Stimulated activated CD4-positive, alpha-beta T cell treated with anti-CD3 and anti-CD28 coated beads, Interleukin-15, amount 100 ng/mL, for 1 hour (primary cell): ENCODE data around the gene CEP19.
"Not testable (repeated sequence)": the region's sequence is repeated elsewhere in the genome, so short reads cannot be mapped to it uniquely, and the experiment has no call there.

ENCODE experiments used
- DNase-seq, 2 donors: peaks; one replicate each; pipeline ENCODE4 v3.0.0-alpha.2; 2020; ENCODE audit warnings: low read depth in 1 of 2, low spot score in 1 of 2

CEP19 gene, protein sequence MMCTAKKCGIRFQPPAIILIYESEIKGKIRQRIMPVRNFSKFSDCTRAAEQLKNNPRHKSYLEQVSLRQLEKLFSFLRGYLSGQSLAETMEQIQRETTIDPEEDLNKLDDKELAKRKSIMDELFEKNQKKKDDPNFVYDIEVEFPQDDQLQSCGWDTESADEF

DNA sequence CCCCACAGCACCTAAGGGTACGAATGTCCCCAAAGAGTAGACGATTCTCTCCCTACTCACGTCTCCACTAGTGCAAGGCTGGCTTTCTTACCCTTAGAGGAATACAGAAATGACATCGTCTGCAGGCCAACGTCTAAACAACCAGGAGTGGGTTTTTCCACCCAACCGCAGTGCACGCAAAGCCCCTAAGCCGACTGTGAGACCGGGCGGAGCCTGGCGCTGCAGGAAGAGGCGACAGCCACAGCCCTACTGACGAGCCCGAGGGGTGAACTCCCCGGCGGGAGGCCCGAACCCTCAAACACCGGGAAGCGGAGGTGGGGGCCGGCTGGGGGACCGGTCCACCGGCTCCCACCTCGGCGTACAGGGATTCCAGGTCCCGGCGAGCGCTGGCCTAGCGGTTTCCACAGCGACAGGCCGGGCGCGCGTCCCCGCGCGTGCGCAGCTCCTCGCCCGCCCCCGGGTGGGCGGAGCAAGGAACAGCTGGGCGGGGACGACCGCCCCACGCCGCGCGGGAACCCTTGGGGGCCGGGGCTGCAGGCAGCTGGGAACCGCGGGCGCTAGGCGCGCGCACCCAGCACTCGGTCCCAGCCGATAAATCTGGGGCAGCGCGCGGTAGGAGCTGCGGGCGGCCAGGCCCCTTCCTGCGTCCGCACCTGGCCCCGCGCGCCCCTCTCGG lies at the start of gene CEP19, which contains the start of gene PIGX:
CEP19 (minus strand) TSS at position 413 of the 676 bp plus-strand sequence. CDS start 3,593 bp downstream, outside the sequence.
PIGX (plus strand) TSS at position 540 of the 676 bp plus-strand sequence.
- DNase-seq, result peak; percentile 81 to 85

DNA sequence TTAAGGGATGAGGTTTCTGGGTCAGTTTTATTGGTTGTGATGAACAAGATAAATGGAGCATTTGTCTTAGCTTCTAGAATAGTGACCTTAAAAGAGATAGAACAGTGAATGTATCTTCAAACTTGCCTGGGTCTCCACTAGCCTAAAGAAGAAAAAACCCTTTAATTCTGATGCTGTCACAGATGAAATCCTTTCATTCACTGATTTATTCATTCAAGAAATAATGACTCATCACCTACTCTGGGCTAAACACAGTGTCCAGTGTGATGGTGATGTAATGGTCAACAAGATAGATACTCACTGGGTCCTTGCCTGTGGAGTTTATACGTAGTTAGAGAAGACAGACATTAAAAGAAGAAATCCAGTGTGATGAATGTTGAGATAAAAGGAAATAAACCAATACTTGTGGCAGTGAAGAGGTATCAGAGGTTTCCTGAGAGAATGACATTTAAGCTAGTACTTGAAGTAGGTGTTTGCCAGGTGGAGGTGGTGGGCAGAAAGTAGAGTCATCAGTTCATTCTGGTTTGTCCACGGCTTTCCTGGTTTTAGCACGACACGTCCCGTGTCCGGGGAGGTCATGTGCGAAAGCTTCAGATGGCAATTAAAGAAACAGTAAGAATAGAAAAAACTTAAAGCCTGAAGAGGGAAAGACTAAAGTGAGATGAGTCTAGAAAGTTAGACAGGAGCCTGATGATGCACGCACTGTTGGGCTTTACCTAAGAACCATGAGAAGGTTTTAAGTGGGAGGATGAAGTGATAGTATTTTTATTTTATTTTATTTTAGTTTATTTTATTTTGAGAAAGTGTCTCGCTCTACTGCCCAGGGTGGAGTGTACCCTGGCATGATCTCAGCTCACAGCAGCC lies 46.1 kb upstream of the CEP19 start:
- no peak for DNase-seq

DNA sequence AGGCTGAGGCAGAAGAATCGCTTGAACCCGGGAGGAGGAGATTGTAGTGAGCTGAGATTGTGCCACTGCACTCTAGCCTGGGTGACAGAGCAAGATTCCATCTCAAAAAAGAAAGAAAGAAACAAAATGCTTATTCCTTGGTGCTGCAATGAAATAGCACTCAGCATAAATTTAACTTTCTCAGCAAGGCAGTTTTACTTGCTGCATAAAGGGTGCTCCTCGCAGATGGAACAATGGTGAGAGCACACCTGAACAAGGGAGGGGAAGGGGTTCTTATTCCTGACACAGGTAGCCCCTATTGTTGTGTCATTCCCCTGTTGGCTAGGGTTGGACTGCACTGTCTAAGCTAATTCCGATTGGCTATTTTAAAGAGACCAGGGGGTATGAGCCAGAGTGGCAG lies 44.7 kb upstream of the CEP19 start:
- no peak for DNase-seq

DNA sequence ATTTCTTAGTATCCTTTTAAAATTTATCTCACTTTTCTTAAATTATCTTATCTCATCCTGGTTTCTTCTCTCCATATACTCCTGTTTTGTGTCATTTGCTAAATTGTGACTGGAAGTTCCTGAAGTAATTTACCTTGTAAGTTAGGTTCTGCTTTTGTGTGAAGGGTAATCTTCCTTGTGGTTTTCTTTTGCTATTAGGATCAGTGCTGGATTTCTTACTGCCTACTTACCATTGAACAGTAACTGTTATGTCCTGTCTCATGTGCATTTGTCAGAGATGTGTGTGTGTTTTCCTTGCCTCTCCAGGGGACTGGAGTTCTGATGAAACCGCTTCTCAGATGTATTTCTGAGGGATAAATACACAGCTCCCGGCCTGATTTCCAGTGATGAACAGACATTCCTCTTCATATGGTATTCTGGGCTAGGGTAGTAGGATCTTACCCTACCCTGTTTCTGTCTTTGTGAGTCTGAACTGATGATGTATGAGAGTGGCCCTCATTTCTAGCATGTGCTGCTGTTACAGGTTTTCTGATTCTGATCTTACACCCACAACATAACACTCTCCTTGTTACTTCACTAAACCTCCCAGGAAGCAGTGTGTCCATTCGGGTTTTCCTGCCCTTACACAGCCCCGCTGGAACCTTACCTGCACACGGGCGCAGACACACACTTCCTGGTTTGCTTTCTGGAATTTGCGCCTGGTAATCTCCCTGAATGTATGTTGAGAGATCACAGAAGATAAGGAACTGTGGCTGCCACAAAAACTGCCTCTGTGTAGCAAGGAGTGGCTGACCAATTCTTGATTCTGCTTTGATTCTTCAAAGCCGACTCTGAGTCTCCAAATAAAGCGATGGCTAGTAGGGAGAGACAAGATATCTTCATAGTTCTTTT lies 42.3 kb upstream of the CEP19 start:
- no peak for DNase-seq

DNA sequence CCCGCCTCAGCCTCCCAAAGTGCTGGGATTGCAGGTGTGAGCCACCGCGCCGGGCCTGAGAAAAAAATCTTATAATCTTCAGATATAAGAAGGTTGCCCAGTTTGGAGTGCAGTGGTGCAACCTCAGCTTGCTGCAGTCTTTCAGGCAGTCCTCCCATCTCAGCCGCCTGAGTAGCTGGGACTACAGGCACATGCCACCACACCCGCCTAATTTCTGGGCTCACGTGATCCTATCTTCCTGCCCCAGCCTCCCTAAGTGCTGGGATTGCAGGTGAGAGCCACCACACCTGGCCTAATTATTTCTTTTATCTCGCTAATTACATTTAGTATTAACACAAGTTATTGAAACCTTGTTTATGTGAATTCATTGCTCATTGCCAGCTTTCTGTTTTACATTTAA lies 41.2 kb upstream of the CEP19 start:
- DNase-seq, result no peak

DNA sequence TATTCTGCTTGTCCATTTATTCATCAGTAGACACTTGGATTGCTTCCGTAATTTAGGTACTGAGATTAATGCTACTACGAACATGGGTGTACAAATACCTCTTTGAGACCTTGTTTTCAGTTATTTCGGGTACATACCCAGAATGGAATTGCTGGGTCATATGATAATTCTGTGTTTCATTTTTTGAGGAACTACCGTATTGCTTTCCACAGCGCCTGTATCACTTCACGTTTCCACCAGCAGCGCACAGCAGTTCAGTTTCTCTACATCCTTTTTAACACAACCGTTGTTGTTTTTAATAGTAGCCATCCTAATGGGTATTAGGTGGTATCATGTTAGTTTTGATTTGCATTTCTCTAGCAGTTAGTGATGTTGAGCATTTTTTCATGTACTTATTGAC lies 37.1 kb upstream of the CEP19 start:
- no peak for DNase-seq

DNA sequence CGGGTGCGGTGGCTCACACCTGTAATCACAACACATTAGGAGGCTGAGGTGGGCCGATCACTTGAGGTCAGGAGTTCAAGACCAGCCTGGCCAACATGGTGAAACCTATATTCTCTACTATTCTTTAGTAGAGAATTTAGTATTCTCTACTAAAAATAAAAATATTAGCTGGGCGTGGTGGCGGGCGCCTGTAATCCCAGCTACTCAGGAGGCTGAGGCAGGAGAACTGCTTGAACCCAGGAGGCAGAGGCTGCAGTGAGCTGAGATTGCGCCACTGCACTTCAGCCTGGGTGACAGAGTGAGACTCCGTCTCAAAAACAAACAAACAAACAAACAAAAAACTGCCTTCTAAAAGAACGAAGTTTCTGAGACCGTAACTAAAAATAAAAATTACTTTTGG lies 31.5 kb upstream of the CEP19 start:
- not testable (repeated sequence) for DNase-seq

DNA sequence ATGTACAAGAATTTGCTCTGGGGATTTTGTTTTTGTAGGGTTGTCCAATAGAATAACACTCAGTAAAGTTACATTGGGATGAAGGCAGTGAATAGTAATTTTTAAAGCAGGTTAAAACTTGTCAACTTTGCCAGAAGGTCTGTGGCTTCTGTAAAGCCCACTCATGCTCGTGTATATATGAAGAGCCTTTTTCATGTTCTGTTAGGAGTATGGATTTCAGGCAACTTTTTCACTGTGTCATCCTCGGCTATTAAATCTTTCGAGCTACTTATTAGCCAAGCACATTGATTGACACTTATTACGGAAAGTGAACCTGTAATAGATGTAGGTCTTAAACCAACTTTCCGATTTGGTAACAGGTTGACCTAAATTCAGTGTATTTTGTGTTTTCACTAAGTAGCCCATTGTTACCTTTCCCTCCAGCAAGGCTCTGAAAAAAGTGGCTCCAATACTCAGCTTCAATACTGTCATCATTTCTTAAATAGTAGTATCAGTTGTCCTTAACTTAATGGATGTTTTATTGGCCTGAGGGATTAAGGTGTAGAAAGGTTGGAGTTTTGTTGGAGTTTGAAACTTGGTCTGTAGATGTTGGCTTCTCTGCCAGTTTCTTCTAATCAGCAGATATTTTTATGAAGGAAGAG lies 29.3 kb upstream of the CEP19 start:
- DNase-seq, result no peak

DNA sequence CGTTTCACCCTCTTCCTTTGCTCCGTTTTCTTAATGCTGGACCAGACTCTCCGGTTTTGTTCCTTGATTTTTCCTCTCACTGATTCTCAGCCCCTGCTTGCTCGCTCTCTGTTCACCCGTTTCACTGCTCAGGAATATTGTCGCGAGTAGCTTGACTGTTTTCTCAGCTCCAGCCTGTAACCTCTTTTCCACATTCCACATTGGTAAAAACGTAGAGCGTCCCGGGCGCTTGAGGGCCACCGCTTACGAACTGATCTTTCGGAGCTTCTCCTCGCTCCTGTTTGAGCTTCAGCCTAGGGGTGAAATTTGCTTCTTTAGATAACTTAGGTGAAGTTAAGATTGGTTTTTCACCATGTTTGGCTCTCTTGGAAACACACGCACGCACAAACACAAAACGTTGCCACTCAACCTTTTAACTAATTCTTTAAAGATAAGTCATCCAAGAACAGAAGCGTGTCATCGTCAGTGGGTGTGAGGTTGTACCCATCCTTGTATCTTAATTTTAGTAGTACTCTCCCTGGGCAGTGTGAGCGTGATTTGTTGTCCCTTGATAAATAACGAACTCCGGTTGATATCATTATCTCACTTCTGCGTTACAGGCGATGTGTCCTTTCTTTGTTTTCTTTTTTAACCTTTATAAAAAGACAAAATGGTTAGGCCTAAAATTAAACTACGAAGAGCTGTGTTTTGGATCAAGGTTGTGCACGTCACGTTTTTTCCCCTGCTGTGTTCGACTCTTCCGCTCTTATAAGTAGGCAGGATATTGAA lies 28.6 kb upstream of the CEP19 start:
- no peak for DNase-seq

DNA sequence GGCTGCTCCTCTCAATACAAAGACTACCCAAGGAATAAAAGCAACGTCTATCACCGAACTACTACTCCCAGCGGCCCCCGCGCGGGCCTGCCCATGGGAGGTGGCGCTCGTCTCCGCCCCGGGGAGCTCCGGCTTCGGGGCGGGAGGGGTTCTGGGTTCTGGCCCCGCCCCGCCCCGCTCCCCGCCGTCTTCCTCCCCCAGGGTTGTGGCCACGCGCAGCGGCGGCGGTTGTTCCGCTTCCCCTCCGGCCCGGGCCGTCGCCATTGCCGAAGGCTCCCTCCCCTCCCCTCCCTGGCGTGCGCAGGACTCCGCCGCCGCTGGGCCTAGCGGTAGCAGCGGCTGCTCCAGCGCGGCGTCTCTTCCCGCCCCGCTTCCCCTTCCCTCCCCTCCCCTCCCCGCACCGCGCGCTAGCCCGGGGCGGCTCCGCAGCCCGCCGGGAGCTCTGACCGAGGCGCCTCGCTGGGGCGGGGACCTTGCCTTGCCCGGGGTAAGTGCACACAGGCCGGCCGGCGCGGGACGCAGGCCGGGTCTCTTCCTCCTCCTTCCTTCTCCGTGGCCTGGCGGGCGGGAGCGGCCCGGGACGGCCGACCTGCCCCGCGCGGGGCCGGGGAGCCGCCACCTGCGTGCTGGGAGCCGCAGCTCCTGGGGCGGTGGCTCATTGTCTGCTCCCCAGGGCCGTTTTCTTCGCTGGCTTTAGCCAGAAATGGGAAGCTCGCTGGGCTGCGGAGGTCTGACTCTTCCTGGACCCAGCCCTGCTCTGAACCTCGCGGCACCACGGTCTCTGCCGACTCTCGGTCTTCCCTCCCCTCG lies 27.8 kb upstream of the CEP19 start, which contains the start of gene PAK2:
PAK2 (plus strand) TSS at position 187 of the 810 bp plus-strand sequence. CDS start 42,790 bp downstream, outside the sequence.
- peak; percentile 87 for DNase-seq

DNA sequence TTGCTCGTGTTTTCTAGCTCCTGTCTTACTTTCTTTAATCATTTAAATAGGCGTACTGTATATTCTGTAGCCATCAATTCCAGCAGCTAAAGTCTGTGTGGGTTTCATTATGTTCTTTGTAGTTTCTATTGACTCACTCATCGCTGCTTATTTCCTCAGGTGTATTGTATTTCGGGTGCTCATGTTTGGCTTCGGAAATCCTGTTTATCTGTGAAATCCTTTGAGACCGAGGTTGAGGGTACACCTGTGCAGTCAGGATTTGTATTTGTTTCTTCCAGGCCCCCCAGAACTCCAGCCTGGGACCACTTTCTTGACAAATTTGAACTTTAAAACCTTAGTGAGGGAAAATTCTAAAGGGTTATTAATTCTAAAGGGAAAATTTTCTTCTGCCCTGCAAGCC lies 25.6 kb upstream of the CEP19 start:
- no peak for DNase-seq

DNA sequence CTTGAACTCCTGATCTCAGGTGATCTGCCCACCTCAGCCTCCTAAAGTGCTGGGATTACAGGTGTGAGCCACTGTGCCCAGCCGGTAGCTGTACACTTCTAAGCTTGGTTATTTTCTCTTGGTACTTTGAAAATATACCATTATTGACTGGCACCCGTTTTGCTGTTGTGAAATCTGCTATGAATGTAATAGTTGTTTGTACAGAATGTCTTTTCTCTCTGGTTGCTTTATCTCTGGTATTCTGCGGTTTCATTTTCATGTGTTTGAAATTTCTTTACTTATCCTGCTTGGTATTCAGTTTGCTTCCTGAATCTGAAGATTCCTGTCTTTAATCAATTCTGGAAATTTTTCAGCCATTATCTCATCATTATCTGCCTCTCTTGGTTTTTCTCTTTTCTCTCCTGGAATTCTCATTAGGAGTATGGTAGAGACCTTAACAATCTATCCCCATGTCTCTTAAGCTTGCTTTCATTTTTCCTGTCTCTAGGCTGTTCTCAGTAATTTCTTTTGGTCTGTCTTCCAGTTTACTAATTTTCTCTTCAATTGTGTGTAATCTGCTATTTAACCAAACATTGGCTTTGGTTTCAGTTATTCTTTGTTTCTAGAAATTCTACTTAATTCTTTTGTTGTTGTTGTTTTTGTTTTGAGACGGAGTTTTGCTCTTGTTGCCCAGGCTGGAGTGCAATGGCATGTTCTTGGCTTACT lies 24.8 kb upstream of the CEP19 start:
- no peak for DNase-seq

DNA sequence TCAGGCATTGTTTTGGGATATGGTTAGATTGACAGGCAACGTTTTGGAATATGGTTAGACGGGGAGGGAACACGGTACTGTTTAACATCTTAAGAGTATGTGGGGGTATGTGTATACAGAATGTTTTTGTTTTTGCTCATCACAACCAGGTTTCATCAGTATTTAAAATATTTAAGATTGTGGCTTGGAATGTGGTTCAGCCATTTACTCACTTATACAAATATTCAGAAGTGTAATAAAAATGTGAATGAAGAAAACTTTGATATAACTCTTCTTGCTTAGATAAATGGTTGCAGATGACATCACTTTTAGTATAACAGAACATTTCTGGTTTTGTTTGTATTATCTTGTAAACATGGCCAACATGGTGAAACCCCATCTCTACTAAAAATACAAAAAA lies 23.7 kb upstream of the CEP19 start:
- no peak for DNase-seq

DNA sequence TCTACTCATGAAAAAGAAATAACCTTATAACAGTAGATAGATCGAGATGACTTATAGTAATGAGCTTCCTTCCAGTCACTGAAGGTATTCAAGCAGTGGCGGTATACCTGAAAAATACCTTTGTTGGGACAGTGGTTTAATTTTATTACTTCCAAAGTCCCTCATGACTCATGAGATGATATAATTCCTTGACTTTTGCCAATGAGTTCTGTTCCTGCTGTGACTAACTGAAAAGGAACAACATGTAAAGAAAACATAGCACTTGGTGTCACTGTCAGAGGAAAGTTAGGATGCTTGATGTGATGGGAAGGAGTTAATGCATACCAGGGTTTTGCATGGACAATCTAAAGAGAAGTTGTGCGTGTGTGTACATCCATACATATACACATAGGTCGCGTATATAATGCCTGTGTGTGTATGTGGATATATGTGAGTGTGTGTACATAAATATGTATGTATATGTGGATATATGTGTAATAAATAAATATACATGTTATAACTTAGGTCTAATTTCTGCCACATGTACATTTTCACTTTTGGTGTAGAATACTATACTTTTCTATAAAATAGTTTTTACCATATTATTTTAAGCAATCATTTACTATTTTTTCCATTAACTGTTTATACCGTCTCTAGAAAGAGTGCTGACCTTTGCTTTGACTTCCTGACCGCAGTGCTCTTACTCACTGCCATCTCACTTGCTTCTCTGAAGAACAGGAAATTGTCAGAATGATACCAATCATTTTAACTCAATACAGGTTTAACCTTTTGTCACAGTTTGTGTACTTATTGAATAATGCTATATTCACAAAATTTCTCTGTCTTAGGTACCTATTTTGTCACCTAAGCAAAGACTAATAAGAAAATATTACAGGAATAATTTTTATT lies 15.0 kb upstream of the CEP19 start:
- DNase-seq, result no peak

DNA sequence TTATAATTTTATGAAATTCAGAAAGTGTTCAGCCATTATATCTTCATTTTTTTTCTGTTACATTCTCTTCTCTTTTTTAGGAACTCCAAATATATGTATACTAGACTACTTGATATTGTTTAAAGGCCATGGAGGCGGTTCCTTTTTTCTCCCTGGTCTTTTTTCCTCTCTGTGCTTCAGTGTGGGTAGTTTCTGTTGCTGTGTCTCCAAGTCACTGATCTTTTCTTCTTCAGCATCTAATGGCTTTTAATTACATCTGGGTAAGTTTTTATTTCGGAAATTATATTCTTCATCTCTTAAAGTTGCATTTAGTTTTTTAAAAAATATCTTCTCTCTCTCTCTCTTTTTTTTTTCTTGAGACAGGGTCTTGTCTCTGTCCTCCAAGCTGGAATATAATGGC lies 9.0 kb upstream of the CEP19 start:
- DNase-seq, result no peak

DNA sequence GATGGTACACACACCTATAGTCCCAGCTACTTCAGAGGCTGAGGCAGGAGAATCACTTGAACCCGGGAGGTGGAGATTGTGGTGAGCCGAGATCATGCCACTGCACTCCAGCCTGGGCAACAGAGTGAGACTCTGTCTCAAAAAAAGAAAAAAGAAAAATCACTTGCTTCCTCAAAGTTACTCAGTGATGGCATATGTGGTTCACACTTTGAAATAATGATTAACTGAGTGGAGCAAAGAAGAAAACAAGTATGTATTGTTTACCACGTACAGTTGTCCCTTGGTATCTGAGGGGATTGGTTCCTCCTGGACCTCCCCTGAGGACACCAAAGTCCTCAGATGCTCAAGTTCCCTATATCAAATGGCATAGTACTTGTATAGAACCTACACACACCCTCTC lies 5.1 kb upstream of the CEP19 start:
- DNase-seq, result not testable (repeated sequence)
